Neuronal stem cell (in vitro differentiated cells): ENCODE data around the gene RAB3C.

Source experiments
- DNase-seq: peaks from one replicate; pipeline ENCODE4 v3.0.0-alpha.2; 2013; ENCODE audit warnings: low spot score
- H2AFZ ChIP-seq: one replicate; pipeline ENCODE4 v1.6.1; 2013; ENCODE audit warnings: mild to moderate bottlenecking, low read length, inconsistent platforms
- H2AK5ac ChIP-seq: 2 replicates; pipeline ENCODE4 v1.6.1; 2013; ENCODE audit warnings: low read depth, mild to moderate bottlenecking, inconsistent platforms, low read length, moderate library complexity, mixed read lengths
- H2BK120ac ChIP-seq: 2 replicates; pipeline ENCODE4 v1.6.1; 2013; ENCODE audit warnings: low read depth, mild to moderate bottlenecking, inconsistent platforms, low read length, moderate library complexity, mixed read lengths
- H2BK12ac ChIP-seq: one replicate; pipeline ENCODE4 v1.6.1; 2013; ENCODE audit warnings: low read length, inconsistent platforms
- H2BK15ac ChIP-seq: 2 replicates; pipeline ENCODE4 v1.6.1; 2013; ENCODE audit warnings: mild to moderate bottlenecking, low read length, inconsistent platforms, mixed read lengths
- H2BK5ac ChIP-seq: one replicate; pipeline ENCODE4 v1.6.1; 2013; ENCODE audit warnings: inconsistent platforms, mild to moderate bottlenecking, low read length, moderate library complexity
- H3K14ac ChIP-seq: one replicate; pipeline ENCODE4 v1.6.1; 2013; ENCODE audit warnings: low read length, inconsistent platforms
- H3K18ac ChIP-seq: 2 replicates; pipeline ENCODE4 v1.6.1; 2013; ENCODE audit warnings: low read length, inconsistent platforms
- H3K23ac ChIP-seq: 2 replicates; pipeline ENCODE4 v1.6.1; 2013; ENCODE audit warnings: low read depth, mild to moderate bottlenecking, mixed read lengths, low read length, inconsistent platforms; ENCODE audit not compliant: poor library complexity
- H3K27ac ChIP-seq: replicated peaks from 3 replicates; pipeline ENCODE4 v1.5.1; 2013; ENCODE audit warnings: low read length, inconsistent platforms
- H3K27me3 ChIP-seq, 3 experiments: 2 replicates each; pipeline ENCODE4 v1.6.1; 2013; ENCODE audit warnings: low read length in 3 of 3, mild to moderate bottlenecking in 2 of 3, inconsistent platforms in 1 of 3, low read depth in 1 of 3, mixed read lengths in 1 of 3, moderate library complexity in 1 of 3; ENCODE audit not compliant: control insufficient read depth in 3 of 3, insufficient read depth in 3 of 3
- H3K36me3 ChIP-seq, 2 donors: replicated peaks in 1 of 2; 2 replicates each; pipeline ENCODE4 v1.6.1; 2013; ENCODE audit warnings: low read length in 2 of 2; ENCODE audit not compliant: control insufficient read depth in 2 of 2, insufficient read depth in 2 of 2
- H3K4ac ChIP-seq: 2 replicates; pipeline ENCODE4 v1.6.1; 2013; ENCODE audit warnings: inconsistent platforms, mild to moderate bottlenecking, low read length, moderate library complexity
- H3K4me1 ChIP-seq, 2 donors: 1 replicate in 1 of 2; 2 replicates in 1 of 2; pipeline ENCODE4 v1.6.1; 2013; ENCODE audit warnings: low read length in 2 of 2, low read depth in 1 of 2; ENCODE audit not compliant: control insufficient read depth in 2 of 2, insufficient read depth in 1 of 2
- H3K4me2 ChIP-seq: one replicate; pipeline ENCODE4 v1.6.1; 2013; ENCODE audit warnings: mild to moderate bottlenecking, low read length, inconsistent platforms; ENCODE audit not compliant: insufficient read depth, poor library complexity, severe bottlenecking
- H3K4me3 ChIP-seq, 2 donors: 2 replicates each; pipeline ENCODE4 v1.5.1; 2013; ENCODE audit warnings: low read length in 2 of 2, mild to moderate bottlenecking in 2 of 2, inconsistent platforms in 1 of 2, moderate library complexity in 1 of 2
- H3K79me1 ChIP-seq: one replicate; pipeline ENCODE4 v1.6.1; 2013; ENCODE audit warnings: low read depth, mild to moderate bottlenecking, inconsistent platforms, low read length, moderate library complexity
- H3K9ac ChIP-seq: one replicate; pipeline ENCODE4 v1.6.1; 2013; ENCODE audit warnings: mild to moderate bottlenecking, low read depth, low read length, inconsistent platforms; ENCODE audit not compliant: poor library complexity
- H3K9me3 ChIP-seq, 2 donors: replicated peaks in 1 of 2; 2 replicates each; pipeline versions ENCODE3 to v1.6.1; 2013; ENCODE audit warnings: low read length in 2 of 2, mild to moderate bottlenecking in 2 of 2, inconsistent platforms in 1 of 2, low read depth in 1 of 2, mixed read lengths in 1 of 2, moderate library complexity in 1 of 2; ENCODE audit not compliant: control insufficient read depth in 2 of 2, insufficient read depth in 1 of 2
- H4K8ac ChIP-seq: one replicate; pipeline ENCODE4 v1.6.1; 2013; ENCODE audit warnings: low read depth, mild to moderate bottlenecking, inconsistent platforms, low read length, moderate library complexity
- H4K91ac ChIP-seq: one replicate; pipeline ENCODE4 v1.6.1; 2013; ENCODE audit warnings: low read length, low read depth, mild to moderate bottlenecking, inconsistent platforms; ENCODE audit not compliant: poor library complexity
- WGBS, 2 donors: extraction: QIAGEN DNeasy Blood & Tissue Kit; methylation state at CpG; one replicate each; pipeline ENCODE4 v1.1.7; 2013; ENCODE audit warnings: missing lambda C conversion rate in 2 of 2, mixed read lengths in 1 of 2; ENCODE audit not compliant: insufficient read length in 2 of 2, insufficient replicate concordance in 1 of 2; ENCODE audit errors: extremely low coverage in 2 of 2; 5-methylcytosine and 5-hydroxymethylcytosine counted together

The RAB3C gene

DNA sequence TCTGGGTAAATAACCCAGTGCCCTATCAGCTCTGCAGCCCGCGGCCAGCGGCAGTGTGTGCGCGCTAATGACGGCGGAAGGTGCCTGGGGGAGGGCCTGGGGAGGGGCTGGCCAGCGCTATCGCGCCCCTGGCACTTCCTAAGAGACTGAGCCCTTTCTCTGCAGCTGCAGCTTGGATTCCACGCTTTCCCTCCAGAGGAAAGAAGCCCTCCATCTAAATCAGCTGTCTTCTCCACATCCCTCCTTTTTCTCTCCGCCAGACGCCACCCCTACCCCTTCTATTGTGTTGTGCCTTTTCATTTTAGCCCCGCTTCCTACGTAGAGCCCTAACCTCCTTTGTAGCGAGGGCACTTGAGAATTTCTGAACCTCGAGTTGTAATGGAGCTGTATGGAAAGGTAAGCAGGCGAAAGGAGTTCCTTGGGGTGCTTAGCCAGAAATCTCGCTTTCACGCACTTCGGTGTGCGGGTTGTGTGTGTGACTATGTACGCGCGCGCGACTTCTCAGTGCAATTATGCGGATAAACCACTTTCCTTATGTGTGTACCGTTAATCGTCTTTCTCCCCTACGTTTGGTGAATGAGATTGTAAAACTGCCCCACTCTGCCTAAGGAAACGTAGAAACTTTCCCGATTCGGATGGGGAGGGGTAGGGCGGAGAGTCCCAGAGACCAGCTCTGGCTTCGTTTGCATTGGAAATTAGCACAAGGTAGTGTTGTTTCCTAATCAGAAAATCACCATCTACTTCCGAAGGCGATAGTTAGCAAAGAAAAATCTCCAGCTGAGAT lies 664 bp upstream of the RAB3C start:
- Histone ChIP-seq H4K8ac (no peak overlapping the region), H3K9me3 (no peaks in the 10 kb centered on the region), H2BK5ac (no peak overlapping the region), H3K14ac (no peak overlapping the region), H3K4ac (no peak overlapping the region), H3K36me3 (no peaks in the 10 kb centered on the region), H2BK15ac (no peak overlapping the region), H3K27me3 (peaks cover 0 to 14% (median 6%) of the 10 kb centered on the region in 3 experiments), H2AFZ (peak overlapping the region; percentile 96), H3K4me3 (peak overlapping the region; percentile 85 to 86), H2BK12ac (no peak overlapping the region), H3K4me2 (peak overlapping the region; percentile 82), H2AK5ac (no peak overlapping the region), H3K79me1 (no peaks in the 10 kb centered on the region), H2BK120ac (no peak overlapping the region), H3K27ac (no peak overlapping the region), H3K23ac (no peak overlapping the region), H3K4me1 (peaks cover 2 to 9% of the 10 kb centered on the region in 2 donors), H4K91ac (no peak overlapping the region), H3K18ac (no peak overlapping the region), H3K9ac (peak overlapping the region; percentile 10)
- WGBS, 2 donors, result no CpG with 5 or more reads among the region's 38 CpGs
- DNase-seq, result peak; percentile 30

DNA sequence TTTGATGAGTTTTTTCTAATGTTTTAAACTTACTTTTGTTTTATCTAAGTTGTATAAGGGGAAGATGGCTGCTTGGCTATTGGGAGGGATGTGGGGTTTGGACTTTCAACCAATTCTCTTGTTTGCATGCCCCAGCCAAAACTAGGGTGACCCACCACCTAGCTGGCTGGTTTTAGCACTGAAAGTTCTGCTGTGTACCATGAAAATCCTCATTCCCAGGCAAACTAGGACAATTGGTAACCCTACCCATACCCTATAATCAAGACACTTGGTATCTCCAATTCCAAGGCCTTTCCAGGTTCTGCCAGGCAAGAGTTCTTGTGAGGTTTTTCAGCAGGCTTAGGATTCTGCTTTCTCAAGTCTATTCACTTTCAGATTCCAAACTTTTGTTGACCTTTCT lies 13.1 kb downstream of the RAB3C start:
- H3K4me2 ChIP-seq, result no peak overlapping the region
- H2BK120ac ChIP-seq, result no peak overlapping the region
- H3K4me1 ChIP-seq, result no peaks in the 10 kb centered on the region
- H3K9ac ChIP-seq, result no peak overlapping the region
- DNase-seq, result no peak
- no peak overlapping the region for H3K4me3 ChIP-seq
- H2BK5ac ChIP-seq, result no peak overlapping the region
- no peak overlapping the region for H4K8ac ChIP-seq
- H4K91ac ChIP-seq, result no peak overlapping the region
- no peaks in the 10 kb centered on the region for H3K79me1 ChIP-seq
- H2AK5ac ChIP-seq, result no peak overlapping the region
- H2BK12ac ChIP-seq, result no peak overlapping the region
- H3K27ac ChIP-seq, result no peak overlapping the region
- no peaks in the 10 kb centered on the region for H3K27me3 ChIP-seq
- no peak overlapping the region for H3K18ac ChIP-seq
- no peak overlapping the region for H2BK15ac ChIP-seq
- no peak overlapping the region for H3K14ac ChIP-seq
- H3K9me3 ChIP-seq, result no peaks in the 10 kb centered on the region
- H3K36me3 ChIP-seq, result no peaks in the 10 kb centered on the region
- H3K23ac ChIP-seq, result no peak overlapping the region
- no peak overlapping the region for H3K4ac ChIP-seq
- no peak overlapping the region for H2AFZ ChIP-seq

DNA sequence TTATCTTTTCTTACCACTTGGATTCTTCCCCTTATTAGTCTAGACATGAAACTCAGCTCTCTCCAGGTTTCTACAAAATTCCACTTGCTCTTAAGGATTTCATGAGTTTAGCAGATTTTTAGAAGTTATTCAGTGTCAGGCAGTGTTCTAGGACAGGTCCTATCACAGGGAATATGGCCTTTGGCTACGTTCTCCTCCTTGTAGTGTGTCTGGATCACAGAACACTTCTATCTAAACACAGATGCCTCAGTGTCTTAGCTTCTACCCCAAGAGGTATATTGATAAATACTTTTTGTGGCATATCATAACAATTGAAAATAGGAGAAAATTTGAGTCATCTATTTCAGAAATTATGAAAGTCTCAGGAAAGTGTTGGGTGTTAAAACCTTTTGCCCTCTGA lies 15.6 kb downstream of the RAB3C start:
- H3K9ac ChIP-seq, result no peak overlapping the region
- H3K23ac ChIP-seq, result no peak overlapping the region
- no peak overlapping the region for H2BK120ac ChIP-seq
- no CpG with 5 or more reads among the region's 1 CpG for WGBS, 2 donors
- H3K4me2 ChIP-seq, result no peak overlapping the region
- H3K36me3 ChIP-seq, result no peaks in the 10 kb centered on the region
- no peak overlapping the region for H3K27ac ChIP-seq
- no peak for DNase-seq
- no peak overlapping the region for H3K4ac ChIP-seq
- H3K79me1 ChIP-seq, result no peaks in the 10 kb centered on the region
- H4K8ac ChIP-seq, result no peak overlapping the region
- H2AK5ac ChIP-seq, result no peak overlapping the region
- H3K27me3 ChIP-seq, result no peaks in the 10 kb centered on the region
- H2AFZ ChIP-seq, result no peak overlapping the region
- no peak overlapping the region for H3K4me3 ChIP-seq
- no peak overlapping the region for H2BK12ac ChIP-seq
- no peak overlapping the region for H2BK5ac ChIP-seq
- H3K9me3 ChIP-seq, result peaks cover 0 to 3% of the 10 kb centered on the region in 2 donors
- no peaks in the 10 kb centered on the region for H3K4me1 ChIP-seq
- no peak overlapping the region for H2BK15ac ChIP-seq
- no peak overlapping the region for H4K91ac ChIP-seq
- no peak overlapping the region for H3K18ac ChIP-seq
- no peak overlapping the region for H3K14ac ChIP-seq

DNA sequence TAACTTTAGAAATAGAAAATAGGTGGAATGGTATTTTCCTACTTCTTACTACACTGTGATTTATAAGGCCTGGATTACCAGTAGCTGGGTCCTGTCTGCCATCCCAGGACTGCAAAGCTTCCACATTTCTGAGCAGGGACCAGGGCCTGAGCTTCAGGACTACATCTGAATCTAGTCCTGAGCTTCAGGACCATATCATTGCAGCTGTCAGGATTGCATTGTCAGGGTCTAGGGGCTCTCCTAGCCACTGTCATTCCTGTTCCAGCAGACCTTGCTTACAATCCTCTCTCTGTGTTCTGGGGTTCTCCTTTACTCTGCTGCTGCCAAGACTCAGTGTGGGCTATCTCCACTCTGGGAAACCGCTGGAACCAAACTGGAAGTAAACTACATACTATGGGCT lies 16.3 kb downstream of the RAB3C start:
- H3K4me3 ChIP-seq, result no peak overlapping the region
- no peak overlapping the region for H2BK5ac ChIP-seq
- H3K36me3 ChIP-seq, result no peaks in the 10 kb centered on the region
- no peak overlapping the region for H3K9ac ChIP-seq
- H2AK5ac ChIP-seq, result no peak overlapping the region
- no peak for DNase-seq
- H2BK12ac ChIP-seq, result no peak overlapping the region
- H3K9me3 ChIP-seq, result peaks cover 0 to 3% of the 10 kb centered on the region in 2 donors
- no peaks in the 10 kb centered on the region for H3K79me1 ChIP-seq
- no peaks in the 10 kb centered on the region for H3K4me1 ChIP-seq
- H3K27ac ChIP-seq, result no peak overlapping the region
- peak overlapping the region; percentile 57 for H3K18ac ChIP-seq
- no peak overlapping the region for H3K4me2 ChIP-seq
- peak overlapping the region; percentile 65 for H4K8ac ChIP-seq
- no peak overlapping the region for H2BK15ac ChIP-seq
- H2BK120ac ChIP-seq, result no peak overlapping the region
- no peaks in the 10 kb centered on the region for H3K27me3 ChIP-seq
- H3K4ac ChIP-seq, result no peak overlapping the region
- no peak overlapping the region for H3K23ac ChIP-seq
- H4K91ac ChIP-seq, result no peak overlapping the region
- WGBS, 2 donors, result no CpG with 5 or more reads among the region's 1 CpG
- H3K14ac ChIP-seq, result no peak overlapping the region
- H2AFZ ChIP-seq, result no peak overlapping the region
